Smooth muscle cell (in vitro differentiated cells): ENCODE data around the gene TMEM88. TPM values are rescaled to one million over a fixed set of nuclear protein-coding genes. Genes with fewer than 3 reads are reported as not detected.

Source experiments
- DNase-seq: peaks from one replicate; lab custom pipeline; 2025; ENCODE audit not compliant: unreplicated experiment; lab: John Stamatoyannopoulos, UW
- H2AFZ ChIP-seq: fragments of 200-600 bp; sonication (generic); 2 replicates; pipeline ENCODE4 v1.6.0; 2016; ENCODE audit warnings: antibody characterized with exemption, low read depth, mild to moderate bottlenecking
- H3F3A ChIP-seq: fragments of 200-600 bp; sonication (generic); 2 replicates; pipeline ENCODE4 v1.6.0; 2017; ENCODE audit warnings: antibody characterized with exemption, low read depth
- H3K27ac ChIP-seq: fragments of 200-600 bp; sonication (generic); 2 replicates; pipeline ENCODE4 v1.5.1; 2016; ENCODE audit warnings: low read depth, mild to moderate bottlenecking
- H3K27me3 ChIP-seq: fragments of 200-600 bp; sonication (generic); 2 replicates; pipeline ENCODE4 v1.6.1; 2016; ENCODE audit warnings: low read depth, mild to moderate bottlenecking
- H3K36me3 ChIP-seq: fragments of 200-600 bp; sonication (generic); 2 replicates; pipeline ENCODE4 v1.5.1; 2016; ENCODE audit warnings: low read depth
- H3K4me1 ChIP-seq: fragments of 200-600 bp; sonication (generic); 2 replicates; pipeline ENCODE4 v1.5.1; 2016; ENCODE audit warnings: low read depth
- H3K4me2 ChIP-seq: fragments of 200-600 bp; sonication (generic); 2 replicates; pipeline ENCODE4 v1.6.0; 2016; ENCODE audit warnings: mild to moderate bottlenecking
- H3K4me3 ChIP-seq: fragments of 200-600 bp; sonication (generic); 2 replicates; pipeline ENCODE4 v1.5.1; 2016; ENCODE audit warnings: mild to moderate bottlenecking
- H3K79me2 ChIP-seq: fragments of 200-600 bp; sonication (generic); 2 replicates; pipeline ENCODE4 v1.6.0; 2016; ENCODE audit warnings: low read depth, mild to moderate bottlenecking
- H3K9ac ChIP-seq: fragments of 200-600 bp; sonication (generic); 2 replicates; pipeline ENCODE4 v1.6.0; 2016; ENCODE audit warnings: low read depth
- H3K9me3 ChIP-seq: fragments of 200-600 bp; sonication (generic); replicated peaks from 2 replicates; pipeline ENCODE4 v1.5.1; 2016; ENCODE audit warnings: low read depth
- H4K20me1 ChIP-seq: fragments of 200-600 bp; sonication (generic); 2 replicates; pipeline ENCODE4 v1.6.0; 2016; ENCODE audit warnings: low read depth
- WGBS: methylation state at CpG from one replicate; pipeline ENCODE4 v1.1.7; 2016; ENCODE audit warnings: low lambda C conversion rate; 5-methylcytosine and 5-hydroxymethylcytosine counted together
- polyA plus RNA-seq: library from polyadenylated mRNA; unstranded; fragments of >200 nt; fragmentation: Nextera tagmentation; extraction: Ambion mirVana; gene quantifications from 2 replicates; pipeline ENCODE4 v1.2.1, GENCODE V29; 2016
- total RNA-seq: library from RNA; depleted of rRNA; stranded (reverse); fragments of >200 nt; gene quantifications from 2 replicates; pipeline ENCODE4 v1.2.3, GENCODE V29; 2014
- TF ChIP-seq, protein P1 (sequence below): fragments of 200-600 bp; sonication (generic); IDR thresholded peaks from 2 replicates; pipeline ENCODE4 v1.5.1; 2017; ENCODE audit warnings: borderline replicate concordance, mild to moderate bottlenecking, antibody characterized with exemption; ENCODE audit not compliant: insufficient read depth, poor library complexity, severe bottlenecking

Gene TMEM88
- total and polyA plus RNA-seq, 2 experiments from 2014 or later: 5.1 to 16.1 TPM

DNA sequence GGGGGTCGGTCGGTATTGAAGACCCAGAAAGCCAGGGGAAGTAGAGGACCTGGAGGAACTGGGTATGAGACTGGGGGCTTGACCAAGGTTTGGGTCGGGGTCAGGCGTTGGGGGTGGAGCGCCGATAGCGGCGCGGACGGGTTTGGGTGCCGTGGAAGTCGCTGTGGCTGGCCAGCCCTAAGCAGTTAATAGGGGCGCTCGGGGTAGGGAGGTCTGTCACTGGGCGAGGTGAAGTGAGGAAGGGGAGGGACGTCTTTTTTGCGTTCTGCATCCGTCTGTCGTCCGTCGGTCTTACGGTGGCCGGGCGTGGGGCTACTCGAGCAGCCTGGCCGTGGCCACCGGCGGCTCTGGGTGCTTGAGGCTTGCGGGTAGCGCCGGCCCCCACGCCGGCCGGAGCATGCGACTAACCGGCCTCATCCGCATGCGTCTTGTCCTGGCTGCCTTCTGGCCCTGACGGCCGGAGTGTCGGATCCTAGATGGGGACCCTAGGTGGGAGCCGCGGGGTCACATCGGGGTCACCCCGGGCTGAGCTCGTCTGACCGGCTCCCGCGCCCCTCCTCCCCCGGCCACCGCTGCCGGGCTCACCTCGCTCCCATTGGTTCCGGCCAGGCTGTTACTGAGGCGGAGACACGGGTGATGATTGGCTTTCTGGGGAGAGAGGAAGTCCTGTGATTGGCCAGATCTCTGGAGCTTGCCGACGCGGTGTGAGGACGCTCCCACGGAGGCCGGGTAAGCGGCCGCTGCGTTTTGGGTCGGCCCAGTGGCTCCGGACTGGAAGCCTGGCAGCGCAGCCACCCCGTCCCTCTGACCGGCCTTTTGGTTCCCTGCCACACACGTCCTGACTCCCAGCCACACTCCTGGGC lies 10.3 kb upstream of the TMEM88 start:
- Histone ChIP-seq H3K4me2 (peak overlapping the region; percentile 90), H4K20me1 (peaks cover 71% of the 10 kb centered on the region), H3K9ac (peak overlapping the region; percentile 100), H3K27ac (peak overlapping the region; percentile 100), H3K79me2 (peaks cover 54% of the 10 kb centered on the region), H3K36me3 (no peaks in the 10 kb centered on the region), H3K9me3 (no peaks in the 10 kb centered on the region), H3K27me3 (no peaks in the 10 kb centered on the region), H3K4me3 (peak overlapping the region; percentile 66), H3F3A (peaks cover 27% of the 10 kb centered on the region), H2AFZ (no peak overlapping the region), H3K4me1 (peaks cover 21% of the 10 kb centered on the region)
- TF ChIP-seq, protein P1, sequence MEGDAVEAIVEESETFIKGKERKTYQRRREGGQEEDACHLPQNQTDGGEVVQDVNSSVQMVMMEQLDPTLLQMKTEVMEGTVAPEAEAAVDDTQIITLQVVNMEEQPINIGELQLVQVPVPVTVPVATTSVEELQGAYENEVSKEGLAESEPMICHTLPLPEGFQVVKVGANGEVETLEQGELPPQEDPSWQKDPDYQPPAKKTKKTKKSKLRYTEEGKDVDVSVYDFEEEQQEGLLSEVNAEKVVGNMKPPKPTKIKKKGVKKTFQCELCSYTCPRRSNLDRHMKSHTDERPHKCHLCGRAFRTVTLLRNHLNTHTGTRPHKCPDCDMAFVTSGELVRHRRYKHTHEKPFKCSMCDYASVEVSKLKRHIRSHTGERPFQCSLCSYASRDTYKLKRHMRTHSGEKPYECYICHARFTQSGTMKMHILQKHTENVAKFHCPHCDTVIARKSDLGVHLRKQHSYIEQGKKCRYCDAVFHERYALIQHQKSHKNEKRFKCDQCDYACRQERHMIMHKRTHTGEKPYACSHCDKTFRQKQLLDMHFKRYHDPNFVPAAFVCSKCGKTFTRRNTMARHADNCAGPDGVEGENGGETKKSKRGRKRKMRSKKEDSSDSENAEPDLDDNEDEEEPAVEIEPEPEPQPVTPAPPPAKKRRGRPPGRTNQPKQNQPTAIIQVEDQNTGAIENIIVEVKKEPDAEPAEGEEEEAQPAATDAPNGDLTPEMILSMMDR: no peak
- DNase-seq: peak; percentile 58
- WGBS: 1% methylated on average over 64 of the region's 71 CpGs

DNA sequence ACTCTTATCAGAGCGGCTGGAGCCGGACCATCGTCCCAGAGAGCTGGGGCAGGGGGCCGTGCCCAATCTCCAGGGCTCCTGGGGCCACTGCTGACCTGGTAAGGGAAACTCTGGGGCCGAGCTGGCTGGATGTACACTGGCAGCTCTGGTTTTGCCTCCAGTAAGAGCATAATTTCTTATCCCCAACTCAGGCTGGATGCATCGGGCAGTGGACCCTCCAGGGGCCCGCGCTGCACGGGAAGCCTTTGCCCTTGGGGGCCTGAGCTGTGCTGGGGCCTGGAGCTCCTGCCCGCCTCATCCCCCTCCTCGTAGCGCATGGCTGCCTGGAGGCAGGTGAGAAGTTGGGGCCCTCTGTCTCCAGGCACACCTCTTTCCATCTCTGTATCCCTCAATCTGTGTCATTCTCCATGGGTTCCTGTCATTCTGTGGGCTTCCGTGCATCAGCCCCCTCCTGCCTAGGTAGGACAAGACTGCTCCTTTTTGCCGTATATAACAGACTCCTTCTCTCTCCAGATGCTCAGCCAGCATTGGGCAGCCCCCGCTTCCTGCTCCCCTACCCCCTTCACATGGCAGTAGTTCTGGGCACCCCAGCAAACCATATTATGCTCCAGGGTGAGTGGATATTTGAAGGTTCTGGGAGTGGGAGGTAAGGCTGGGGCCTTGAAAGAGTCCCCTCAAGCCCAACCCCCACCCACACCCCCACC lies 9.4 kb upstream of the TMEM88 start:
- peaks cover 73% of the 10 kb centered on the region for H4K20me1 ChIP-seq
- peak overlapping the region; percentile 66 for H3K4me3 ChIP-seq
- no peaks in the 10 kb centered on the region for H3K9me3 ChIP-seq
- DNase-seq: no peak
- H2AFZ ChIP-seq: no peak overlapping the region
- H3K79me2 ChIP-seq: peaks cover 52% of the 10 kb centered on the region
- peak overlapping the region; percentile 100 for H3K9ac ChIP-seq
- H3K27ac ChIP-seq: peak overlapping the region; percentile 100
- H3K36me3 ChIP-seq: no peaks in the 10 kb centered on the region
- H3F3A ChIP-seq: peaks cover 18% of the 10 kb centered on the region
- peak overlapping the region; percentile 90 for H3K4me2 ChIP-seq
- H3K27me3 ChIP-seq: no peaks in the 10 kb centered on the region
- WGBS: 90% methylated on average over 15 of the region's 15 CpGs
- H3K4me1 ChIP-seq: peaks cover 12% of the 10 kb centered on the region
- TF ChIP-seq, protein P1: no peak

DNA sequence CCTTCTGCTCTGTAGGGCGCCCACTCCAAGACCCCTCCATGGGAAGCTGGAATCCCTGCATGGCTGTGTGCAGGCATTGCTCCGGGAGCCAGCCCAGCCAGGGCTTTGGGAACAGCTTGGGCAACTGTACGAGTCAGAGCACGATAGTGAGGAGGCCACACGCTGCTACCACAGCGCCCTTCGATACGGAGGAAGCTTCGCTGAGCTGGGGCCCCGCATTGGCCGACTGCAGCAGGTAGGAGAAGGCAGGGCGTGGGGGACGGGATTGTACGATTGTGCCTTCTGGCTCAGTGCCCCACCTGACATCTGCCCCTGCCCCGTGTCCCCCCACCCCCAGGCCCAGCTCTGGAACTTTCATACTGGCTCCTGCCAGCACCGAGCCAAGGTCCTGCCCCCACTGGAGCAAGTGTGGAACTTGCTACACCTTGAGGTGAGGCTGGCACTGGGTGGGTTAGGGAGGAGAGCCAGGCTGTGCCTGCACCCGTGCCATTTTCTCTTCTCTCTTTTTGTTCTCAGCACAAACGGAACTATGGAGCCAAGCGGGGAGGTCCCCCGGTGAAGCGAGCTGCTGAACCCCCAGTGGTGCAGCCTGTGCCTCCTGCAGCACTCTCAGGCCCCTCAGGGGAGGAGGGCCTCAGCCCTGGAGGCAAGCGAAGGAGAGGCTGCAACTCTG lies 8.7 kb upstream of the TMEM88 start:
- H3F3A ChIP-seq: peaks cover 18% of the 10 kb centered on the region
- no peak overlapping the region for H3K27ac ChIP-seq
- TF ChIP-seq, protein P1: no peak
- WGBS: 94% methylated on average over 22 of the region's 22 CpGs
- H3K4me1 ChIP-seq: peaks cover 6% of the 10 kb centered on the region
- no peak overlapping the region for H3K4me3 ChIP-seq
- H4K20me1 ChIP-seq: peaks cover 73% of the 10 kb centered on the region
- H3K4me2 ChIP-seq: no peak overlapping the region
- DNase-seq: no peak
- no peaks in the 10 kb centered on the region for H3K27me3 ChIP-seq
- H3K79me2 ChIP-seq: peaks cover 54% of the 10 kb centered on the region
- no peaks in the 10 kb centered on the region for H3K36me3 ChIP-seq
- H3K9me3 ChIP-seq: no peaks in the 10 kb centered on the region
- H3K9ac ChIP-seq: no peak overlapping the region
- no peak overlapping the region for H2AFZ ChIP-seq
